Measurements from ENCODE around the gene BTBD2.

- TF ChIP-seq CTCF (IDR thresholded peaks at IDR 0.05) (no peak), POLR2AphosphoS5 (IDR thresholded peaks at IDR 0.05) (no peak), POLR2A (IDR thresholded peaks at IDR 0.05) (no peak)
These were observed 16.5 kb downstream of the BTBD2 start for GRCh38 chr19:1998712-1999708.
